Measurements from ENCODE around the gene CACNG5.

DNA sequence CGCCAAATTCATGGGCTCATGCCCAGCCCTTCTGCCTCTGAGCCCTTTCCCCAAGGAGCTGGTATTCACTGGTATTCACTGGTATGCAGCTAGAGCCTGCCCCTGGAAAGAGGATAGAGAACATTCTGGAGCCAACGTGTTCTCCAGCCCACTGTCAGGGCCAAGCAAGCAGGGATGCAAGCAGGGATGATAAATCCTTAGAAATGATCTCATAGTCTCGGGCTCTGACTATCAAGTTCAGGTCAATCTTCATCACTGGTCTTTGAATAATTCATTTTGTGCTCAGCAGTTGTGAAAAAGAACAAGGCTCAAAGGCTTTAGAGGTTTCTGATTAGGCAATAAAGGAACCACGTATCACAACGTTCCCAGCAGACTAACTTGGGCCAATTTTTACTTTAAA, 57.3 kb downstream of the CACNG5 start:
- TF ChIP-seq REST (IDR thresholded peaks at IDR 0.05; ENCODE audit: unreplicated experiment): no peak
- TF ChIP-seq EZH2phosphoT487 (IDR thresholded peaks at IDR 0.05; ENCODE audit: unreplicated experiment): no peak
- no peak for TF ChIP-seq STAT1 (IDR thresholded peaks at IDR 0.05; ENCODE audit: unreplicated experiment)
- no peak for TF ChIP-seq CTCF (conservative IDR thresholded peaks at IDR 0.05; ENCODE audit: low read depth in 2 of 2)
- TF ChIP-seq JUNB (IDR thresholded peaks at IDR 0.05; ENCODE audit: unreplicated experiment): no peak
- TF ChIP-seq POLR2AphosphoS5 (IDR thresholded peaks at IDR 0.05; ENCODE audit: low read depth): no peak
- no peak for TF ChIP-seq ETS1 (IDR thresholded peaks at IDR 0.05)
- TF ChIP-seq EZH2 (IDR thresholded peaks at IDR 0.05; ENCODE audit: low read depth, unreplicated experiment): no peak

Data from GM23338 (cell line).